SU-DHL-6 (cell line): ENCODE measurements around the gene TMEM178A.

ENCODE experiments used
- H2AFZ ChIP-seq: fragments of 200-600 bp; sonication (generic); 2 replicates; pipeline ENCODE4 v1.6.1; 2014; ENCODE audit warnings: low read depth, mild to moderate bottlenecking, moderate library complexity, mixed read lengths, antibody characterized with exemption, low read length; ENCODE audit not compliant: severe bottlenecking
- H3F3A ChIP-seq: fragments of 200-600 bp; shearing (Covaris generic); 2 replicates; pipeline ENCODE4 v1.6.0; 2016; ENCODE audit warnings: antibody characterized with exemption, mild to moderate bottlenecking; ENCODE audit not compliant: insufficient read depth
- H3K27ac ChIP-seq: fragments of 200-600 bp; sonication (generic); 2 replicates; pipeline ENCODE4 v1.5.1; 2016; ENCODE audit warnings: low read depth, mild to moderate bottlenecking, low read length, moderate library complexity, mixed read lengths
- H3K27me3 ChIP-seq: fragments of 200-600 bp; sonication (generic), shearing (Covaris generic); 2 replicates; pipeline ENCODE4 v1.6.0; 2014; ENCODE audit warnings: mild to moderate bottlenecking, low read length
- H3K36me3 ChIP-seq: fragments of 200-600 bp; sonication (generic); 2 replicates; pipeline ENCODE4 v1.6.1; 2014; ENCODE audit warnings: mild to moderate bottlenecking, low read length, mixed read lengths
- H3K4me2 ChIP-seq: fragments of 300-600, 200-600 bp; shearing (Covaris generic), sonication (generic); 2 replicates; pipeline ENCODE4 v1.6.0; 2014; ENCODE audit warnings: low read length, low read depth, mild to moderate bottlenecking; ENCODE audit not compliant: poor library complexity, severe bottlenecking
- H3K4me3 ChIP-seq: fragments of 200-600 bp; sonication (generic); 2 replicates; pipeline ENCODE4 v1.5.1; 2014; ENCODE audit warnings: antibody characterized with exemption, low read length, mild to moderate bottlenecking, mixed read lengths; ENCODE audit not compliant: insufficient read depth, poor library complexity, severe bottlenecking
- H3K79me2 ChIP-seq: fragments of 200-600 bp; sonication (generic); 2 replicates; pipeline ENCODE4 v1.6.1; 2014; ENCODE audit warnings: mild to moderate bottlenecking, low read length, moderate library complexity; ENCODE audit not compliant: insufficient read depth
- H3K9ac ChIP-seq: fragments of 200-600 bp; sonication (generic); 2 replicates; pipeline ENCODE4 v1.7.0; 2014; ENCODE audit warnings: mild to moderate bottlenecking, low read length
- H3K9me2 ChIP-seq: fragments of 200-600 bp; sonication (generic); replicated peaks from 2 replicates; pipeline ENCODE4 v1.6.1; 2014; ENCODE audit warnings: low read length; ENCODE audit not compliant: insufficient read depth
- H3K9me3 ChIP-seq: fragments of 200-600 bp; sonication (generic); 2 replicates; pipeline ENCODE4 v1.6.1; 2014; ENCODE audit warnings: low read length, mixed read lengths; ENCODE audit not compliant: insufficient read depth
- H4K20me1 ChIP-seq: fragments of 200-600 bp; sonication (generic); 2 replicates; pipeline ENCODE4 v1.6.1; 2014; ENCODE audit warnings: low read depth, mild to moderate bottlenecking, antibody characterized with exemption, low read length, moderate library complexity, mixed read lengths
- EZH2phosphoT487 ChIP-seq: fragments of 200-600 bp; sonication (generic), shearing (Covaris generic); conservative IDR thresholded peaks from 2 replicates; pipeline ENCODE4 v1.6.1; 2018; ENCODE audit warnings: mild to moderate bottlenecking, antibody characterized with exemption, low read length, moderate library complexity, mixed read lengths
- TF ChIP-seq, protein P1 (sequence below): fragments of 200-600 bp; sonication (generic); IDR thresholded peaks from one replicate; pipeline ENCODE4 v1.5.1; 2017; ENCODE audit warnings: antibody characterized with exemption, mild to moderate bottlenecking, low read length, moderate library complexity; ENCODE audit not compliant: insufficient read depth, poor library complexity, severe bottlenecking

TMEM178A gene

DNA sequence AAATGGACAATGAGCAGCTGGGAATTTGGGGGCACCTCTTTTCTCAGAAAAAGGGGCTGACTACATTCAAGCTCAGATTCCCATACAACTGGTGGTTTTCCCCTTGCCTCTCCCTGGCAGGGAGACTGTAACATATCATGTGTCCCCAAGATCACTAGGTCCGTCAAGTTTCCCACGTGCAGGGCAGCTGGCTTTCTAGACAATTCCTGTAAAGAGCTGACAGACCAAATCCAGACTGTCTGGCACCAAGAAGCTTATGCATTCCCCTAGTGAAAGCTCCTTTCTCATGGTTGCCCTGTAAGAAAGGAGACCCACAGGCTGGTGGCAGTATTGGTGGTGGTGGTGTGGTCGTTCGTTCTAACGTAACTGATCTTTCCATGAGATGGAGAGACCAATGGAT is 64.6 kb downstream of the TMEM178A start:
- Histone ChIP-seq H3K4me3 (no peak overlapping the region), H4K20me1 (no peaks in the 10 kb centered on the region; the same call in 1 of the 2 replicates), H2AFZ (no peak overlapping the region), H3K36me3 (no peaks in the 10 kb centered on the region), H3K4me2 (no peak overlapping the region), H3K27ac (no peak overlapping the region), H3K79me2 (no peaks in the 10 kb centered on the region), H3K27me3 (no peaks in the 10 kb centered on the region), H3K9me2 (no peaks in the 10 kb centered on the region), H3K9ac (no peak overlapping the region), H3K9me3 (no peaks in the 10 kb centered on the region), H3F3A (no peaks in the 10 kb centered on the region)
- TF ChIP-seq, protein P1, sequence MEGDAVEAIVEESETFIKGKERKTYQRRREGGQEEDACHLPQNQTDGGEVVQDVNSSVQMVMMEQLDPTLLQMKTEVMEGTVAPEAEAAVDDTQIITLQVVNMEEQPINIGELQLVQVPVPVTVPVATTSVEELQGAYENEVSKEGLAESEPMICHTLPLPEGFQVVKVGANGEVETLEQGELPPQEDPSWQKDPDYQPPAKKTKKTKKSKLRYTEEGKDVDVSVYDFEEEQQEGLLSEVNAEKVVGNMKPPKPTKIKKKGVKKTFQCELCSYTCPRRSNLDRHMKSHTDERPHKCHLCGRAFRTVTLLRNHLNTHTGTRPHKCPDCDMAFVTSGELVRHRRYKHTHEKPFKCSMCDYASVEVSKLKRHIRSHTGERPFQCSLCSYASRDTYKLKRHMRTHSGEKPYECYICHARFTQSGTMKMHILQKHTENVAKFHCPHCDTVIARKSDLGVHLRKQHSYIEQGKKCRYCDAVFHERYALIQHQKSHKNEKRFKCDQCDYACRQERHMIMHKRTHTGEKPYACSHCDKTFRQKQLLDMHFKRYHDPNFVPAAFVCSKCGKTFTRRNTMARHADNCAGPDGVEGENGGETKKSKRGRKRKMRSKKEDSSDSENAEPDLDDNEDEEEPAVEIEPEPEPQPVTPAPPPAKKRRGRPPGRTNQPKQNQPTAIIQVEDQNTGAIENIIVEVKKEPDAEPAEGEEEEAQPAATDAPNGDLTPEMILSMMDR = no peak
- no peak for TF ChIP-seq EZH2phosphoT487

DNA sequence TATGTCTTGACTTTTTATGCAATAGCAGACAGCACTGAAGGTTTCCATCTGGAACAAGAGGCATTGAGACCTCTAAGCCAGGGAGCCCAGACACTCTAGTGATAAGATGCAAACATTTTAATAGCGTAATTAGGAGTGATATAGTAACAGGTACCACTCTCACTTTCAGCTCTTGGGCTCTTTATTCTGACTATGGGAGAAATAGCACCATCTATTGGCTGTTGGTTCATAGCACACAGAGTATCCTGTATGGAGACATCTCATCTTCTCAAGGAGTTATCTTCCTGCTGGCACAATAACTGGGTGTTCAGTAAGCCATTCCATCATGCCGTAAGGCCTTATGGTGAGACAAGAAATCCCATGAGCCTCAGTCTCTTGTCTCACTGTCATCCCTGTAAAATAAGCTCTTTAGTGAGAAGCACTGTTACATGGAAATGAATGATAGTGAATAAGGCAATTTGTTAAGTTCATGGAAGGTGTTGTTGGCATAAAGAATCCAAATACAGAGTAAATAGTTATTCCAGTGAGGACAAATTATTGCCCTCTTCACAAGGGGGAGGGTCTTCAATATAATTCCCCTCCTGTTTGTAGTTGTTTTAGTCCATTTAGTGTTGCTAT is 65.1 kb downstream of the TMEM178A start:
- no peak overlapping the region for H3K4me2 ChIP-seq
- no peaks in the 10 kb centered on the region for H3K9me3 ChIP-seq
- H3K79me2 ChIP-seq = no peaks in the 10 kb centered on the region
- no peak overlapping the region for H2AFZ ChIP-seq
- H3K27me3 ChIP-seq = no peaks in the 10 kb centered on the region
- no peak overlapping the region for H3K4me3 ChIP-seq
- H3K9me2 ChIP-seq = no peaks in the 10 kb centered on the region
- H4K20me1 ChIP-seq = no peaks in the 10 kb centered on the region; the same call in 1 of the 2 replicates
- H3K9ac ChIP-seq = no peak overlapping the region
- H3K27ac ChIP-seq = no peak overlapping the region
- no peaks in the 10 kb centered on the region for H3K36me3 ChIP-seq
- H3F3A ChIP-seq = no peaks in the 10 kb centered on the region
- TF ChIP-seq, protein P1 = peak; percentile 76
- TF ChIP-seq EZH2phosphoT487 = no peak

DNA sequence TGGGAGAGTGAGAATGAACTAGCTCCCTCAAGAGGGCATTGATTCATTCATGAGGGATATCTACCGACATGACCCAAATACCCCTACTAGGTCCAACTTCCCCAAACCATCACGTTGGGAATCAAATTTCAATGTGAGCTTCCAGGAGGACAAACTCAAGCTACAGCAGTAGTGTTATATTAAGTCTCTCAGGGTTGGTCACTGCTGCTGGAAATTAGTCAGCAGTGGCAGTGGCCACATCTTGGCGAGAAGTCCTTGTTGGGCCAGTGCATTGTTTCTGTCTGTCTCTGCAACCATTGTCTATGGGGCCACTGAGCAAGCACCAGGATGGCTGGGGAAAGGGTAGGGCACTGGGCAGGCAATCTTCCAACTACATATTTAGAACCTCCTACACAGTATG is 65.8 kb downstream of the TMEM178A start:
- Histone ChIP-seq H3K36me3 (no peaks in the 10 kb centered on the region), H3K4me3 (no peak overlapping the region), H4K20me1 (no peaks in the 10 kb centered on the region; the same call in 1 of the 2 replicates), H3F3A (no peaks in the 10 kb centered on the region), H3K9me3 (no peaks in the 10 kb centered on the region), H3K9ac (no peak overlapping the region), H3K9me2 (no peaks in the 10 kb centered on the region), H3K79me2 (no peaks in the 10 kb centered on the region), H3K27me3 (no peaks in the 10 kb centered on the region), H3K27ac (no peak overlapping the region), H2AFZ (no peak overlapping the region), H3K4me2 (no peak overlapping the region)
- TF ChIP-seq EZH2phosphoT487 = no peak
- TF ChIP-seq, protein P1 = no peak
